Endodermal cell (in vitro differentiated cells): ENCODE data around the gene C4orf50. TPM values are rescaled to one million over a fixed set of nuclear protein-coding genes. Genes with fewer than 3 reads are reported as not detected.
A peak's percentile ranks its signal among the peaks of the same experiment; 100 is the strongest.

Experiments
- DNase-seq: peaks from one replicate; pipeline ENCODE4 v3.0.0-alpha.2; 2017
- H3K27ac ChIP-seq: 2 replicates; pipeline ENCODE4 v1.5.1; 2013; ENCODE audit warnings: mild to moderate bottlenecking, low read depth, low read length, moderate library complexity
- H3K27me3 ChIP-seq: 2 replicates; pipeline ENCODE4 v1.6.1; 2013; ENCODE audit warnings: mild to moderate bottlenecking, low read length, moderate library complexity; ENCODE audit not compliant: insufficient read depth, control insufficient read depth, poor library complexity, severe bottlenecking
- H3K36me3 ChIP-seq: 2 replicates; pipeline ENCODE4 v1.7.0; 2013; ENCODE audit warnings: mild to moderate bottlenecking, low read length, moderate library complexity; ENCODE audit not compliant: control insufficient read depth, insufficient read depth
- H3K4me1 ChIP-seq: one replicate; pipeline ENCODE4 v1.7.0; 2013; ENCODE audit warnings: low read length; ENCODE audit not compliant: control insufficient read depth, insufficient read depth
- H3K4me3 ChIP-seq: 2 replicates; pipeline ENCODE4 v1.5.1; 2013; ENCODE audit warnings: mild to moderate bottlenecking, low read length, moderate library complexity
- H3K9ac ChIP-seq: 2 replicates; pipeline ENCODE4 v1.6.1; 2013; ENCODE audit warnings: mild to moderate bottlenecking, low read length, moderate library complexity; ENCODE audit not compliant: poor library complexity, severe bottlenecking; ENCODE audit errors: extremely low read depth
- H3K9me3 ChIP-seq: 2 replicates; pipeline ENCODE4 v1.6.1; 2013; ENCODE audit warnings: mild to moderate bottlenecking, low read length, moderate library complexity; ENCODE audit not compliant: control insufficient read depth
- H3K27ac Mint-ChIP-seq: 2 replicates; pipeline ENCODE4 v1.8.0; 2020; ENCODE audit warnings: mixed read lengths
- H3K27me3 Mint-ChIP-seq: 2 replicates; pipeline ENCODE4 v1.8.0; 2021; ENCODE audit warnings: mild to moderate bottlenecking, mixed read lengths; ENCODE audit not compliant: insufficient read depth
- H3K36me3 Mint-ChIP-seq: 2 replicates; pipeline ENCODE4 v1.8.0; 2020; ENCODE audit warnings: low read depth, mixed read lengths
- H3K4me1 Mint-ChIP-seq: 2 replicates; pipeline ENCODE4 v1.8.0; 2020; ENCODE audit warnings: mixed read lengths
- H3K4me3 Mint-ChIP-seq: 2 replicates; pipeline ENCODE4 v1.8.0; 2020; ENCODE audit warnings: mild to moderate bottlenecking, moderate library complexity, mixed read lengths
- H3K9me3 Mint-ChIP-seq: 2 replicates; pipeline ENCODE4 v1.8.0; 2020; ENCODE audit warnings: mild to moderate bottlenecking, mixed read lengths
- WGBS, 2 experiments: methylation state at CpG; one replicate each; pipeline versions ENCODE4 v1.1.5 to v1.1.7; 2013; ENCODE audit warnings: missing lambda C conversion rate in 2 of 2, mixed read lengths in 1 of 2; ENCODE audit not compliant: insufficient coverage in 1 of 2, insufficient read length in 1 of 2; 5-methylcytosine and 5-hydroxymethylcytosine counted together
- total RNA-seq, 2 donors: library from RNA; stranded (reverse); fragmentation: NEBNext Ultra II Directional in 1 of 2; extraction: Animal tissue kit (Norgen Biotek cat#: 25700) in 1 of 2; gene quantifications; 2 replicates in 1 of 2; 3 replicates in 1 of 2; pipeline ENCODE4 v1.2.1, GENCODE V29; 2021
- TF ChIP-seq, protein P1 (sequence below): fragments of 200-600 bp; sonication (generic); conservative IDR thresholded peaks from 2 replicates; pipeline ENCODE4 v1.5.0; 2021; ENCODE audit warnings: antibody characterized with exemption, mild to moderate bottlenecking

C4orf50 gene
- total RNA-seq, 2 donors from 2014 or later = 0.84 to 1.6 TPM

- no peaks in the 10 kb centered on the region for H3K36me3 ChIP-seq
- no peaks in the 10 kb centered on the region for H3K9me3 Mint-ChIP-seq
- H3K4me1 Mint-ChIP-seq = peaks cover 8% of the 10 kb centered on the region
- H3K9me3 ChIP-seq = no peaks in the 10 kb centered on the region
- H3K9ac ChIP-seq = no peak overlapping the region
- TF ChIP-seq, protein P1, sequence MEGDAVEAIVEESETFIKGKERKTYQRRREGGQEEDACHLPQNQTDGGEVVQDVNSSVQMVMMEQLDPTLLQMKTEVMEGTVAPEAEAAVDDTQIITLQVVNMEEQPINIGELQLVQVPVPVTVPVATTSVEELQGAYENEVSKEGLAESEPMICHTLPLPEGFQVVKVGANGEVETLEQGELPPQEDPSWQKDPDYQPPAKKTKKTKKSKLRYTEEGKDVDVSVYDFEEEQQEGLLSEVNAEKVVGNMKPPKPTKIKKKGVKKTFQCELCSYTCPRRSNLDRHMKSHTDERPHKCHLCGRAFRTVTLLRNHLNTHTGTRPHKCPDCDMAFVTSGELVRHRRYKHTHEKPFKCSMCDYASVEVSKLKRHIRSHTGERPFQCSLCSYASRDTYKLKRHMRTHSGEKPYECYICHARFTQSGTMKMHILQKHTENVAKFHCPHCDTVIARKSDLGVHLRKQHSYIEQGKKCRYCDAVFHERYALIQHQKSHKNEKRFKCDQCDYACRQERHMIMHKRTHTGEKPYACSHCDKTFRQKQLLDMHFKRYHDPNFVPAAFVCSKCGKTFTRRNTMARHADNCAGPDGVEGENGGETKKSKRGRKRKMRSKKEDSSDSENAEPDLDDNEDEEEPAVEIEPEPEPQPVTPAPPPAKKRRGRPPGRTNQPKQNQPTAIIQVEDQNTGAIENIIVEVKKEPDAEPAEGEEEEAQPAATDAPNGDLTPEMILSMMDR = no peak
- H3K27ac Mint-ChIP-seq = no peak overlapping the region
- H3K27me3 Mint-ChIP-seq = peaks cover 7% of the 10 kb centered on the region
- no peaks in the 10 kb centered on the region for H3K36me3 Mint-ChIP-seq
- H3K4me3 Mint-ChIP-seq = no peak overlapping the region
- no peaks in the 10 kb centered on the region for H3K4me1 ChIP-seq
- WGBS, 2 experiments = 90 to 92% methylated on average over 5 to 8 of the region's 8 CpGs
- no peak overlapping the region for H3K27ac ChIP-seq
- DNase-seq = no peak
- H3K4me3 ChIP-seq = no peak overlapping the region
- H3K27me3 ChIP-seq = no peaks in the 10 kb centered on the region
Measured at GRCh38 chr4:5919044-5919443, 99.2 kb downstream of the C4orf50 start.

GRCh38 chr4:5918331-5918985 is 99.8 kb downstream of the C4orf50 start:
- H3K4me1 ChIP-seq = no peaks in the 10 kb centered on the region
- H3K27me3 ChIP-seq = no peaks in the 10 kb centered on the region
- H3K27ac ChIP-seq = peak overlapping the region; percentile 47
- TF ChIP-seq, protein P1 = no peak
- Mint-ChIP-seq H3K4me1 (peaks cover 8% of the 10 kb centered on the region), H3K9me3 (no peaks in the 10 kb centered on the region), H3K4me3 (no peak overlapping the region), H3K36me3 (no peaks in the 10 kb centered on the region), H3K27me3 (peaks cover 7% of the 10 kb centered on the region), H3K27ac (no peak overlapping the region)
- WGBS, 2 experiments = 73 to 87% methylated on average over 3 to 8 of the region's 8 CpGs
- no peaks in the 10 kb centered on the region for H3K9me3 ChIP-seq
- H3K36me3 ChIP-seq = no peaks in the 10 kb centered on the region
- DNase-seq = peak; percentile 50
- H3K4me3 ChIP-seq = no peak overlapping the region
- H3K9ac ChIP-seq = no peak overlapping the region

GRCh38 chr4:5917672-5918071 is 100.6 kb downstream of the C4orf50 start:
- no peak overlapping the region for H3K4me3 ChIP-seq
- H3K4me1 ChIP-seq = no peaks in the 10 kb centered on the region
- no peak overlapping the region for H3K9ac ChIP-seq
- no peaks in the 10 kb centered on the region for H3K27me3 ChIP-seq
- no peaks in the 10 kb centered on the region for H3K9me3 ChIP-seq
- Mint-ChIP-seq H3K36me3 (no peaks in the 10 kb centered on the region), H3K27ac (no peak overlapping the region), H3K4me3 (no peak overlapping the region), H3K9me3 (no peaks in the 10 kb centered on the region), H3K4me1 (peaks cover 8% of the 10 kb centered on the region), H3K27me3 (peaks cover 3% of the 10 kb centered on the region)
- 91 to 93% methylated on average over 10 to 11 of the region's 11 CpGs for WGBS, 2 experiments
- H3K27ac ChIP-seq = peak overlapping the region; percentile 47
- TF ChIP-seq, protein P1 = no peak
- no peaks in the 10 kb centered on the region for H3K36me3 ChIP-seq
- peak; percentile 29 for DNase-seq
